GM23248 (cell line): ENCODE data around the gene ITGB7.

Experiments used
- EZH2 ChIP-seq: fragments of 200-600 bp; sonication (generic); IDR thresholded peaks from 2 replicates; pipeline ENCODE4 v1.6.1; 2018; ENCODE audit warnings: antibody characterized with exemption, mild to moderate bottlenecking; ENCODE audit not compliant: insufficient read depth, poor library complexity, severe bottlenecking
- EZH2phosphoT487 ChIP-seq: fragments of 200-600 bp; sonication (generic); IDR thresholded peaks from 2 replicates; pipeline ENCODE4 v1.6.1; 2018; ENCODE audit warnings: antibody characterized with exemption, moderate library complexity, mild to moderate bottlenecking, low read depth; ENCODE audit not compliant: insufficient read depth

GRCh38 chr12:53218551-53219291 lies 11.7 kb upstream of the ITGB7 start:
- no peak for TF ChIP-seq EZH2
- no peak for TF ChIP-seq EZH2phosphoT487
